Testis (tissue), 3 donors: ENCODE results near the gene CYB5R3. TPM values are rescaled to one million over a fixed set of nuclear protein-coding genes. Genes with fewer than 3 reads are reported as not detected.

Experiments used
- DNase-seq: peaks from one replicate; pipeline ENCODE4 v3.0.0-alpha.2; 2019
- H3K27ac ChIP-seq, 2 donors: fragments of 200-600 bp; sonication (generic); one replicate each; pipeline ENCODE4 v1.5.1; 2019
- H3K27me3 ChIP-seq: fragments of 200-600 bp; sonication (generic); one replicate; pipeline ENCODE4 v1.5.1; 2019
- H3K36me3 ChIP-seq: fragments of 200-600 bp; sonication (generic); one replicate; pipeline ENCODE4 v1.5.1; 2017; ENCODE audit warnings: low read depth; ENCODE audit errors: missing control alignments
- H3K4me1 ChIP-seq: fragments of 200-600 bp; sonication (generic); one replicate; pipeline ENCODE4 v1.5.1; 2019
- H3K4me3 ChIP-seq, 2 donors: fragments of 200-600 bp; sonication (generic); one replicate each; pipeline ENCODE4 v1.5.1; 2017 to 2019
- H3K9me3 ChIP-seq: fragments of 200-600 bp; sonication (generic); one replicate; pipeline ENCODE4 v1.5.1; 2017
- CTCF ChIP-seq, 3 experiments: fragments of 450-650 bp in 2 of 3; fragments of 200-600 bp in 1 of 3; sonication (generic) in 1 of 3; IDR thresholded peaks; one replicate each; pipeline ENCODE4 v1.5.1; 2016 to 2019; ENCODE audit warnings: antibody characterized with exemption in 3 of 3, mild to moderate bottlenecking in 2 of 3, moderate library complexity in 1 of 3
- POLR2A ChIP-seq: fragments of 450-650 bp; IDR thresholded peaks from one replicate; pipeline ENCODE4 v1.6.1; 2017; ENCODE audit warnings: antibody characterized with exemption, mild to moderate bottlenecking, moderate library complexity
- WGBS, 2 donors: methylation state at CpG; one replicate each; pipeline ENCODE4 v1.1.5; 2018; 5-methylcytosine and 5-hydroxymethylcytosine counted together
- intact Hi-C: fragments of 100-400 bp; cut with DNase I; formaldehyde crosslinking; loops from one replicate; pipeline ENCODE4 v1.15.1; 2023; ENCODE audit warnings: low total_unique reads
- polyA plus RNA-seq: library from polyadenylated mRNA; stranded (reverse); fragments of 350-450 nt; fragmentation: Illumina TruSeq; extraction: RNeasy Lipid Tissue Mini Kit (QIAGEN cat#74804); gene quantifications from one replicate; pipeline ENCODE4 v1.2.3, GENCODE V29; 2014; ENCODE audit warnings: low read depth, low replicate concordance; ENCODE audit not compliant: insufficient read depth
- total RNA-seq, 2 donors: library from RNA; depleted of rRNA; stranded (reverse); fragments of >200 nt; gene quantifications; one replicate each; pipeline ENCODE4 v1.2.3, GENCODE V29; 2016

The CYB5R3 gene
- total and polyA plus RNA-seq, 3 donors from 2014 or later = 330 to 484 (median 423) TPM

DNA sequence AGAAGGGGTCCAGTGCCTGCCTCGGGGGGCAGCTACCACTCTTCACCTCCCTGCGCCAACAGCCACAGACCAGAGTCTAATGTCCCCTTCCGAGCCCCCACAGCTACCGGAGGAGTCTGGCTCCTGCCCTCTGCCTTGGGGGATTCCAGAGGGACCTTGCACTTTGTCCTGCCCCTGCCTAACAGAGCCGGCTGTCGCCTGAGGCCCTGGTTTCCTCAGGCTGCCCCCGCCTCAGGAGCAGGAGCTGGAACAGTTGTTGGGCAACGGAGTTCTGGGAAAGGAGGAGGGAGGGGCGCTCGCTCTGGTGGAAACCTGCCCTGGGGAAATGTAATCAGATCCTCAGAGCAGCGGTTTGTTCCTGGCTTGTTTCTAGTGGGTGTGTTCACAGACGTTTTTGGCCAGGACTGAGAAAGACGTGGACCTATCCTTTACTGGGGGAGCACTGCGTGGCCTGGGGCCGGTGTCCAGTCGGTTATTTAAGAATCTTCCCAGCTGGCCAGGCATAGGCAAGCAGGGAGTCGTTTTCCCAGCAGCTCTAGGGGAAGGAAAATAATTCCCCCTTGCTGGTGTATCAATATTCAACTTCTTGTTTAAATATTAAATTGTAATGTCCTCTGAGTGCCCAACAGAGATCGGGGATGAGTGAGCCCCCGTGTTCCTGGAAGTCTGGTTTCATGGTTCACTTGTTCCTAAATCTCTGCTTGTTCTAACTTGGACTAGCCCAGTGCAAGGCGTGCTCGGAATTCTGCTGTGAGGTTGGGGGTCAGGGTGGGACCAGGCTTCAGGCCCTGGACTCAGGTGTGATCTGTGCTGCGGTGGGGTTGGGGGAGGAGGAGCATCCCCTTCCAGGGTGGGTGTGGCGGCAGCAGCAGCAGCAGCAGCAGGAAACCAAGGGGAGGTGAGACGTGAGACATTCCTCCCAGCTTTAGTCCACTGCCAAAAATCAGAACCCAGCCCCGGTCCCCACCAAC is 39.3 kb upstream of the CYB5R3 start:
- no peak overlapping the region for H3K4me3 ChIP-seq
- no peaks in the 10 kb centered on the region for H3K36me3 ChIP-seq
- H3K4me1 ChIP-seq = peaks cover 55% of the 10 kb centered on the region
- no peaks in the 10 kb centered on the region for H3K9me3 ChIP-seq
- H3K27me3 ChIP-seq = no peaks in the 10 kb centered on the region
- no peak for TF ChIP-seq CTCF (IDR thresholded peaks at IDR 0.05)
- no peak for TF ChIP-seq POLR2A
- intact Hi-C loops = no loop called here
- 37 to 44% methylated on average over 23 to 25 of the region's 25 CpGs for WGBS, 2 donors
- H3K27ac ChIP-seq = peak overlapping the region; percentile 69 to 85
- peak; percentile 89 for DNase-seq

GRCh38 chr22:42686756-42687491 is 37.7 kb upstream of the CYB5R3 start:
- Histone ChIP-seq H3K4me1 (peaks cover 64% of the 10 kb centered on the region), H3K36me3 (no peaks in the 10 kb centered on the region), H3K27me3 (no peaks in the 10 kb centered on the region), H3K27ac (peak overlapping the region in 1 of 2 donors; percentile 72), H3K4me3 (no peak overlapping the region), H3K9me3 (no peaks in the 10 kb centered on the region)
- intact Hi-C loops = no loop called here
- no peak for TF ChIP-seq POLR2A
- no peak for TF ChIP-seq CTCF (IDR thresholded peaks at IDR 0.05)
- DNase-seq = no peak
- 89 to 91% methylated on average over 14 of the region's 14 CpGs for WGBS, 2 donors

DNA sequence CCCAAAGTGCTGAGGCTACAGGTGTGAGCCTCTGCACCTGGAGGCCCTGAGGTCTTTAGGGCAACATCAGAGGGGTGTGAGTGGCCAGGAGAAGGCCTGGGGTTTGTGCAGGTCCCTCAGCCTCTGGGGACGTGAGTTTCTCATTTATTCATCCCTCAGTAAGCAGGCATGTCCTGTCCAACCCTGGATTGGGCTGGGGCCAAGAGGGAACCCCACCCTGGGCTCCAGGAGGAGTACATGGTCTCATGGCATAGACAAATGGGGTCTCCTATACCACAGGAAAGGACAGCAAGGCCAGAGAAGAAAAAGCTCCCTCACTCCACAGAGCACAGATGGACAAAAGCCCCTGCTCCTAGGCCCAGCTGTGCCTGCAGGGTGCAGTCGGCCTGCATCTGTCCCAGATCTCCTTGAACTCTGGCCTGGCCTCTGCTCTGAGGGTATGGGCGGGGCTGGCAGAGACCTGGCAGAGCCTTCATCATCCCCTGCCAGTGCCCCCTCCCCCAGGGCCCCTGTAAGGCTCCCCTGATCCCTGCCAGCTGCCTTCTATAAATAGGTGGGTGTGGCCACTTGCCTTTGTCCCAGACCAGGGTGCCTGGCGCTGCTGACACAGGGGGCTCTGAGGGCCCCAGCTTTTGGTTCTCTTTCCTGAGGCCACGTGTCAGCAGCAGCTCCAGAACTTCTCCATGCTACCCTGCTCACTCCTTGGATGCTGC is 36.9 kb upstream of the CYB5R3 start:
- TF ChIP-seq POLR2A (no peak), CTCF (IDR thresholded peaks at IDR 0.05) (no peak)
- Histone ChIP-seq H3K36me3 (no peaks in the 10 kb centered on the region), H3K27me3 (no peaks in the 10 kb centered on the region), H3K9me3 (no peaks in the 10 kb centered on the region), H3K4me3 (no peak overlapping the region), H3K27ac (peak overlapping the region; percentile 50 to 72), H3K4me1 (peaks cover 57% of the 10 kb centered on the region)
- intact Hi-C loops = no loop called here
- WGBS, 2 donors = 52 to 62% methylated on average over 4 to 5 of the region's 5 CpGs
- peak; percentile 37 for DNase-seq

- no peaks in the 10 kb centered on the region for H3K27me3 ChIP-seq
- H3K9me3 ChIP-seq = no peaks in the 10 kb centered on the region
- H3K27ac ChIP-seq = peak overlapping the region in 1 of 2 donors; percentile 56
- no peak overlapping the region for H3K4me3 ChIP-seq
- TF ChIP-seq CTCF (IDR thresholded peaks at IDR 0.05) = no peak
- no peak for TF ChIP-seq POLR2A
- no peaks in the 10 kb centered on the region for H3K36me3 ChIP-seq
- H3K4me1 ChIP-seq = peaks cover 57% of the 10 kb centered on the region
- 74 to 79% methylated on average over 10 to 11 of the region's 11 CpGs for WGBS, 2 donors
- peak; percentile 82 for DNase-seq
- intact Hi-C loops = no loop called here
These were observed 35.4 kb upstream of the CYB5R3 start for GRCh38 chr22:42684462-42685195.
